ENCODE results near the gene HIPK1. TPM values are rescaled to one million over a fixed set of nuclear protein-coding genes. Genes with fewer than 3 reads are reported as not detected.

HIPK1 gene
- polyA plus RNA-seq, 3 donors from 2014 or later: 4.3 to 27.5 (median 12.7) TPM

GRCh38 chr1:114025609-114026401 lies 96.7 kb downstream of the HIPK1 start:
- no peak for DNase-seq
- Mint-ChIP-seq H3K9me3 (no peaks in the 10 kb centered on the region), H3K27me3 (ENCODE audit: low read depth in 3 of 3) (peaks cover 0 to 2% (median 2%) of the 10 kb centered on the region in 3 donors), H3K36me3 (peaks cover 0 to 4% (median 0%) of the 10 kb centered on the region in 3 donors), H3K4me1 (no peaks in the 10 kb centered on the region), H3K4me3 (no peak overlapping the region), H3K27ac (no peak overlapping the region)

GRCh38 chr1:114026797-114027196 lies 97.7 kb downstream of the HIPK1 start:
- H3K4me3 Mint-ChIP-seq: no peak overlapping the region
- peaks cover 0 to 4% (median 0%) of the 10 kb centered on the region in 3 donors for H3K36me3 Mint-ChIP-seq
- no peak overlapping the region for H3K27ac Mint-ChIP-seq
- H3K9me3 Mint-ChIP-seq: no peaks in the 10 kb centered on the region
- H3K27me3 Mint-ChIP-seq (ENCODE audit: low read depth in 3 of 3): peaks cover 0 to 2% (median 0%) of the 10 kb centered on the region in 3 donors
- no peaks in the 10 kb centered on the region for H3K4me1 Mint-ChIP-seq
- DNase-seq: no peak

Other genes starting within 250 kb of the HIPK1 start
- 10 to 100 TPM; 18.5 to 37.6 (median 28.1) TPM for gene PHTF1, start 169.8 kb upstream of the HIPK1 start, polyA plus RNA-seq
- 10 to 100 TPM; 26.4 to 30.6 (median 30.2) TPM for gene RSBN1, start 116.8 kb upstream of the HIPK1 start, polyA plus RNA-seq
- gene PTPN22, start 57.6 kb upstream of the HIPK1 start, polyA plus RNA-seq: 100 to 1,000 TPM in 1 of 3 donors, 10 to 100 TPM in 2; 80.9 to 109 (median 83.6) TPM
- under 1 TPM in 1 of 3 donors, not detected in 2; 0.11 TPM for gene BCL2L15, start 41.7 kb upstream of the HIPK1 start, polyA plus RNA-seq
- gene AP4B1, start 24.5 kb upstream of the HIPK1 start, polyA plus RNA-seq: 10 to 100 TPM in 2 of 3 donors, 1 to 10 TPM in 1; 9.7 to 21.6 (median 18.6) TPM
- gene DCLRE1B, start 24.0 kb upstream of the HIPK1 start, polyA plus RNA-seq: 1 to 10 TPM; 2.0 to 8.4 (median 6.6) TPM
- under 1 TPM in 1 of 3 donors, not detected in 2; 0.11 TPM for gene OLFML3, start 50.1 kb downstream of the HIPK1 start, polyA plus RNA-seq
- gene SYT6, start 224.5 kb downstream of the HIPK1 start, polyA plus RNA-seq: not detected